ENCODE results near the gene CORO1C. TPM values are rescaled to one million over a fixed set of nuclear protein-coding genes. Genes with fewer than 3 reads are reported as not detected.
A peak's percentile ranks its signal among the peaks of the same experiment; 100 is the strongest.

CORO1C gene
- total RNA-seq, 1 experiment from 2014 or later, result 138 TPM

- Histone ChIP-seq H3K4me1 (ENCODE audit: control insufficient read depth in 1 of 2, insufficient read depth in 2 of 2, low read length in 2 of 2) (peaks cover 11 to 56% of the 10 kb centered on the region in 2 experiments; a peak in 3 of 4 replicates), H3K9me3 (ENCODE audit: control insufficient read depth in 1 of 2, insufficient read depth in 1 of 2, low read depth in 1 of 2, low read length in 2 of 2) (no peaks in the 10 kb centered on the region), H2AFZ (ENCODE audit: low read depth, low read length, poor library complexity, severe bottlenecking) (no peak overlapping the region), H3K4me2 (ENCODE audit: low read length) (peak overlapping the region; percentile 40), H3K79me2 (ENCODE audit: insufficient read depth, low read length) (peaks cover 96% of the 10 kb centered on the region), H3K36me3 (ENCODE audit: control insufficient read depth in 1 of 2, insufficient read depth in 2 of 2, low read length in 2 of 2) (no peaks in the 10 kb centered on the region), H3K4me3 (replicated peaks in 1 of 2; ENCODE audit: low read depth in 1 of 2, low read length in 2 of 2) (no peak overlapping the region), H4K20me1 (ENCODE audit: insufficient read depth) (peaks cover 4% of the 10 kb centered on the region; the same call in 1 of the 2 replicates), H3K9ac (ENCODE audit: low read length) (0 out of 2 replicates have a peak overlapping the region, but pooled peaks have one; percentile 6), H3K27ac (ENCODE audit: low read depth, low read length) (no peak overlapping the region), H3K9me2 (ENCODE audit: insufficient read depth) (no peaks in the 10 kb centered on the region), H3K27me3 (ENCODE audit: insufficient read depth, low read length) (no peaks in the 10 kb centered on the region)
- no peak for TF ChIP-seq REST (IDR thresholded peaks at IDR 0.05; ENCODE audit: low read depth)
- TF ChIP-seq JUND (IDR thresholded peaks at IDR 0.05), result no peak
- TF ChIP-seq, protein P1, sequence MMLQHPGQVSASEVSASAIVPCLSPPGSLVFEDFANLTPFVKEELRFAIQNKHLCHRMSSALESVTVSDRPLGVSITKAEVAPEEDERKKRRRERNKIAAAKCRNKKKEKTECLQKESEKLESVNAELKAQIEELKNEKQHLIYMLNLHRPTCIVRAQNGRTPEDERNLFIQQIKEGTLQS (IDR thresholded peaks at IDR 0.05), result no peak
- TF ChIP-seq POLR2A (IDR thresholded peaks at IDR 0.05; ENCODE audit: borderline replicate concordance, extremely low read depth, insufficient read depth, insufficient read length), result no peak
- TF ChIP-seq EGR1 (IDR thresholded peaks at IDR 0.05; ENCODE audit: low read depth), result no peak
- TF ChIP-seq CTCF (IDR thresholded peaks at IDR 0.05 in 2 of 3, conservative IDR thresholded peaks at IDR 0.05 in 1 of 3; ENCODE audit: borderline replicate concordance in 1 of 3, insufficient read depth in 1 of 3, low read depth in 2 of 3, low read length in 2 of 3), result no peak
- TF ChIP-seq, protein P2, sequence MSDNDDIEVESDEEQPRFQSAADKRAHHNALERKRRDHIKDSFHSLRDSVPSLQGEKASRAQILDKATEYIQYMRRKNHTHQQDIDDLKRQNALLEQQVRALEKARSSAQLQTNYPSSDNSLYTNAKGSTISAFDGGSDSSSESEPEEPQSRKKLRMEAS (IDR thresholded peaks at IDR 0.05), result no peak
- TF ChIP-seq ELF1 (IDR thresholded peaks at IDR 0.05; ENCODE audit: borderline replicate concordance, low read depth), result no peak
- no peak for TF ChIP-seq SP1 (IDR thresholded peaks at IDR 0.05; ENCODE audit: low read depth)
- DNase-seq (ENCODE audit: low read depth, low spot score) (no peak), ATAC-seq (peak; percentile 55; the same call in 1 of the 2 replicates)
- RAD21 ChIA-PET (ENCODE audit: low non-redundant PET in 1 of 2, low total read pairs in 2 of 2, uncharacterized antibody in 2 of 2, unreplicated experiment in 2 of 2), result interaction anchor here in 1 of 2 experiments (0.6 kb wide), 1 partner anchor 60 kb away, joined by 3 read pairs; no protein-coding TSS in a partner anchor
- intact Hi-C loops (cut with micrococcal nuclease), result no loop called here
- BruUV-seq (replicated peaks), result no TSS peak
- CTCF ChIA-PET, result no interaction called here
- POLR2A ChIA-PET, result no interaction called here
Observed at GRCh38 chr12:108724054-108724889, 7.0 kb downstream of the CORO1C start.

Data from HCT116 (cell line).